ENCODE results near the gene ZNF679. TPM values are rescaled to one million over a fixed set of nuclear protein-coding genes. Genes with fewer than 3 reads are reported as not detected.

The ZNF679 gene
- polyA plus RNA-seq, 2 of the 4 experiments (the other 2 are of a cell fraction) = not detected

GRCh38 chr7:64307254-64308015 lies 79.2 kb downstream of the ZNF679 start:
- no peak for TF ChIP-seq NR3C1 (IDR thresholded peaks at IDR 0.05)
- TF ChIP-seq ZSCAN20 (CRISPR knock-in tag; IDR thresholded peaks at IDR 0.05) = no peak
- no peak for TF ChIP-seq ZC3H11A (IDR thresholded peaks at IDR 0.05)
- no peak for TF ChIP-seq RNF2 (IDR thresholded peaks at IDR 0.05; ENCODE audit: borderline replicate concordance, low read depth)
- TF ChIP-seq USF2 (IDR thresholded peaks at IDR 0.05) = no peak
- no peak for TF ChIP-seq CTCF (IDR thresholded peaks at IDR 0.05)
- no peak for TF ChIP-seq TFCP2L1 (CRISPR knock-in tag; IDR thresholded peaks at IDR 0.05)
- no peak for TF ChIP-seq HOXB5 (CRISPR knock-in tag; IDR thresholded peaks at IDR 0.05)
- no peak for TF ChIP-seq NPAS2 (CRISPR knock-in tag; IDR thresholded peaks at IDR 0.05; ENCODE audit: borderline replicate concordance)
- no peak for TF ChIP-seq ELK1 (IDR thresholded peaks at IDR 0.05; ENCODE audit: low read depth, low read length)
- no peak for TF ChIP-seq PBX3 (IDR thresholded peaks at IDR 0.05)
- TF ChIP-seq TP53 (CRISPR knock-in tag; IDR thresholded peaks at IDR 0.05) = no peak
- TF ChIP-seq HOXB13 (CRISPR knock-in tag; IDR thresholded peaks at IDR 0.05; ENCODE audit: low read depth) = no peak
- H3K4me1 ChIP-seq = no peaks in the 10 kb centered on the region
- ATAC-seq (no peak), FAIRE-seq (no peak), DNase-seq (ENCODE audit: low read depth in 1 of 2, low spot score in 1 of 2) (no peak)
- CTCF ChIA-PET = no interaction called here
- H3K4me2 ChIP-seq = no peak overlapping the region
- 12% methylated on average over 24 of the region's 33 CpGs for WGBS (ENCODE audit: missing lambda C conversion rate)
- peaks cover 8% of the 10 kb centered on the region; the same call in 2 of the 3 replicates for H3K9me3 ChIP-seq
- H3K27ac ChIP-seq = no peak overlapping the region
- POLR2A ChIA-PET = no interaction called here
- H3K4me3 ChIP-seq = no peak overlapping the region

- TF ChIP-seq RFX5 (IDR thresholded peaks at IDR 0.05) (no peak), ESRRA (IDR thresholded peaks at IDR 0.05; ENCODE audit: borderline replicate concordance, low read length) (no peak), NFE2L2 (conservative IDR thresholded peaks at IDR 0.05; ENCODE audit: low read length) (no peak)
- Histone ChIP-seq H3K4me1 (no peaks in the 10 kb centered on the region), H3K27ac (no peak overlapping the region), H3K4me3 (no peak overlapping the region), H3K9me3 (peaks cover 8% of the 10 kb centered on the region; the same call in 2 of the 3 replicates), H3K4me2 (no peak overlapping the region)
- 23% methylated on average over 6 of the region's 7 CpGs for WGBS (ENCODE audit: missing lambda C conversion rate)
- CTCF ChIA-PET = no interaction called here
- ATAC-seq (no peak), DNase-seq (ENCODE audit: low read depth in 1 of 2, low spot score in 1 of 2) (no peak), FAIRE-seq (no peak)
- POLR2A ChIA-PET = no interaction called here
Measured at GRCh38 chr7:64308016-64308270, 79.7 kb downstream of the ZNF679 start.

- 13% methylated on average over 2 of the region's 3 CpGs for WGBS (ENCODE audit: missing lambda C conversion rate)
- POLR2A ChIA-PET = no interaction called here
- FAIRE-seq = no peak
- CTCF ChIA-PET = no interaction called here
- peaks cover 9% of the 10 kb centered on the region for H3K9me3 ChIP-seq
- DNase-seq (ENCODE audit: low read depth in 1 of 2, low spot score in 1 of 2) = no peak
- H3K4me2 ChIP-seq = no peak overlapping the region
- H3K4me1 ChIP-seq = no peaks in the 10 kb centered on the region
- ATAC-seq = no peak
- no peak overlapping the region for H3K27ac ChIP-seq
- H3K4me3 ChIP-seq = no peak overlapping the region
- TF ChIP-seq TP53 (CRISPR knock-in tag; IDR thresholded peaks at IDR 0.05) (no peak), MAFK (IDR thresholded peaks at IDR 0.05; ENCODE audit: partially characterized antibody) (no peak), SREBF2 (IDR thresholded peaks at IDR 0.05) (no peak), RFX5 (IDR thresholded peaks at IDR 0.05) (no peak), NFE2L2 (conservative IDR thresholded peaks at IDR 0.05; ENCODE audit: low read length) (no peak), POLR2A (IDR thresholded peaks at IDR 0.05; ENCODE audit: low read length) (no peak), CHD4 (IDR thresholded peaks at IDR 0.05; ENCODE audit: borderline replicate concordance) (no peak), FOXS1 (CRISPR knock-in tag; IDR thresholded peaks at IDR 0.05) (no peak), CTCF (IDR thresholded peaks at IDR 0.05) (no peak), ZNF302 (CRISPR knock-in tag; IDR thresholded peaks at IDR 0.05) (no peak), BCL3 (IDR thresholded peaks at IDR 0.05) (no peak), POLR2AphosphoS2 (conservative IDR thresholded peaks at IDR 0.05; ENCODE audit: low read length) (no peak)
Measured at GRCh38 chr7:64310426-64310825, 82.2 kb downstream of the ZNF679 start.

Data from A549 (cell line).